HepG2 (cell line): ENCODE data around the gene ARHGAP11B.
"Not testable (repeated sequence)": the region's sequence is repeated elsewhere in the genome, so short reads cannot be mapped to it uniquely, and the experiment has no call there.

Experiments used
- ARNT2 ChIP-seq: sonication (generic); formaldehyde crosslinking; IDR thresholded peaks from 2 replicates; pipeline ENCODE4 v1.8.0; 2022; ENCODE audit warnings: mild to moderate bottlenecking, low read depth, missing genetic modification reagents, moderate library complexity
- CREB1 ChIP-seq, 2 experiments: fragments of 450-650 bp in 1 of 2; IDR thresholded peaks; 2 replicates each; pipeline ENCODE4 v1.6.1; 2016 to 2017; ENCODE audit warnings: control low read depth in 1 of 2, mild to moderate bottlenecking in 1 of 2, missing compliant biosample characterization in 1 of 2, missing genetic modification characterization in 1 of 2
- CREM ChIP-seq, 2 experiments: sonication (generic) in 1 of 2; formaldehyde crosslinking in 1 of 2; IDR thresholded peaks; 2 replicates each; pipeline versions ENCODE4 v1.4.0 to v1.6.1; 2016 to 2020; ENCODE audit warnings: antibody characterized with exemption in 1 of 2, mild to moderate bottlenecking in 1 of 2, missing genetic modification reagents in 1 of 2
- CTCF ChIP-seq: sonication (generic); formaldehyde crosslinking; IDR thresholded peaks from 2 replicates; pipeline ENCODE4 v1.5.0; 2020; ENCODE audit warnings: mild to moderate bottlenecking, missing genetic modification reagents, moderate library complexity
- DMAP1 ChIP-seq: IDR thresholded peaks from 2 replicates; pipeline ENCODE4 v1.6.1; 2016
- E2F1 ChIP-seq: sonication (generic); formaldehyde crosslinking; IDR thresholded peaks from 2 replicates; pipeline ENCODE4 v1.5.0; 2020; ENCODE audit warnings: missing genetic modification reagents
- GATAD1 ChIP-seq: IDR thresholded peaks from 2 replicates; pipeline ENCODE4 v1.6.1; 2016; ENCODE audit warnings: missing genetic modification reagents, missing compliant biosample characterization
- KMT2A ChIP-seq: sonication (generic); formaldehyde crosslinking; IDR thresholded peaks from 2 replicates; pipeline ENCODE4 v1.4.0; 2020; ENCODE audit warnings: missing genetic modification reagents
- RXRA ChIP-seq: sonication (generic); formaldehyde crosslinking; IDR thresholded peaks from 2 replicates; pipeline ENCODE4 v1.5.1; 2020; ENCODE audit warnings: missing genetic modification reagents
- SAP130 ChIP-seq: IDR thresholded peaks from 2 replicates; pipeline ENCODE4 v1.6.1; 2016; ENCODE audit warnings: low read depth
- SIN3B ChIP-seq: fragments of 150-350 bp; IDR thresholded peaks from 2 replicates; pipeline ENCODE4 v1.6.1; 2014; ENCODE audit warnings: low read length
- THAP9 ChIP-seq: sonication (generic); formaldehyde crosslinking; IDR thresholded peaks from 2 replicates; pipeline ENCODE4; 2020; ENCODE audit warnings: missing genetic modification reagents, mild to moderate bottlenecking, borderline replicate concordance
- UBTF ChIP-seq: sonication (generic); formaldehyde crosslinking; IDR thresholded peaks from 2 replicates; pipeline ENCODE4 v1.4.0; 2020; ENCODE audit warnings: mild to moderate bottlenecking, missing genetic modification reagents
- ZFX ChIP-seq: sonication (generic); formaldehyde crosslinking; IDR thresholded peaks from 2 replicates; pipeline ENCODE4 v1.4.0; 2020; ENCODE audit warnings: mild to moderate bottlenecking, low read depth, missing genetic modification reagents, moderate library complexity
- ZNF335 ChIP-seq: sonication (generic); formaldehyde crosslinking; IDR thresholded peaks from 2 replicates; pipeline ENCODE4 v1.4.0; 2020; ENCODE audit warnings: missing genetic modification reagents
- ZNF687 ChIP-seq: sonication (generic); formaldehyde crosslinking; IDR thresholded peaks from 2 replicates; pipeline ENCODE4 v1.5.1; 2020; ENCODE audit warnings: mild to moderate bottlenecking, missing genetic modification reagents, moderate library complexity

ARHGAP11B gene

GRCh38 chr15:30625436-30626193 lies at the start of gene ARHGAP11B (continued):
- TF ChIP-seq CREM (IDR thresholded peaks at IDR 0.05) = peak; percentile 68
- TF ChIP-seq CREM (CRISPR knock-in tag; IDR thresholded peaks at IDR 0.05); CREB1 (IDR thresholded peaks at IDR 0.05): not testable (repeated sequence)
- TF ChIP-seq ZNF335 = peak; percentile 99
- TF ChIP-seq KMT2A (CRISPR knock-in tag) = peak; percentile 88; the same call in 1 of the 2 replicates
- 0 out of 2 replicates have a peak, but pooled peaks have one; percentile 43 for TF ChIP-seq RXRA (CRISPR knock-in tag)
- TF ChIP-seq CREB1 (CRISPR knock-in tag; IDR thresholded peaks at IDR 0.05) = peak; percentile 75
- TF ChIP-seq THAP9 (CRISPR knock-in tag) = peak; percentile 51; the same call in 1 of the 2 replicates
- peak; percentile 90 for TF ChIP-seq SIN3B
- TF ChIP-seq SAP130 (CRISPR knock-in tag) = peak; percentile 96
- peak; percentile 65 for TF ChIP-seq ZNF687 (CRISPR knock-in tag)
- TF ChIP-seq ARNT2 (CRISPR knock-in tag) = peak; percentile 38; the same call in 1 of the 2 replicates
- TF ChIP-seq DMAP1 (CRISPR knock-in tag) = peak; percentile 83; the same call in 1 of the 2 replicates
- TF ChIP-seq ZFX (CRISPR knock-in tag) = peak; percentile 36
- TF ChIP-seq CTCF (CRISPR knock-in tag) = 0 out of 2 replicates have a peak, but pooled peaks have one; percentile 7
- peak; percentile 87 for TF ChIP-seq E2F1 (CRISPR knock-in tag)
- TF ChIP-seq GATAD1 (CRISPR knock-in tag) = peak; percentile 84
- TF ChIP-seq UBTF (CRISPR knock-in tag) = peak; percentile 65; the same call in 1 of the 2 replicates
